ENCODE measurements around the gene SMIM22. TPM values are rescaled to one million over a fixed set of nuclear protein-coding genes. Genes with fewer than 3 reads are reported as not detected.
A peak's percentile ranks its signal among the peaks of the same experiment; 100 is the strongest.

SMIM22 gene
- total RNA-seq, 4 donors from 2014 or later = not detected

GRCh38 chr16:4840984-4841383, 45.8 kb downstream of the SMIM22 start:
- Histone ChIP-seq H3K27me3 (no peaks in the 10 kb centered on the region), H3K4me3 (no peak overlapping the region), H3K9me3 (no peaks in the 10 kb centered on the region), H3K27ac (peak overlapping the region; percentile 48 to 73 (median 56)), H3K4me1 (peaks cover 28 to 34% of the 10 kb centered on the region in 2 donors), H3K36me3 (peaks cover 0 to 92% of the 10 kb centered on the region in 2 donors)
- TF ChIP-seq POLR2A (IDR thresholded peaks at IDR 0.05) = no peak
- TF ChIP-seq, protein P1, sequence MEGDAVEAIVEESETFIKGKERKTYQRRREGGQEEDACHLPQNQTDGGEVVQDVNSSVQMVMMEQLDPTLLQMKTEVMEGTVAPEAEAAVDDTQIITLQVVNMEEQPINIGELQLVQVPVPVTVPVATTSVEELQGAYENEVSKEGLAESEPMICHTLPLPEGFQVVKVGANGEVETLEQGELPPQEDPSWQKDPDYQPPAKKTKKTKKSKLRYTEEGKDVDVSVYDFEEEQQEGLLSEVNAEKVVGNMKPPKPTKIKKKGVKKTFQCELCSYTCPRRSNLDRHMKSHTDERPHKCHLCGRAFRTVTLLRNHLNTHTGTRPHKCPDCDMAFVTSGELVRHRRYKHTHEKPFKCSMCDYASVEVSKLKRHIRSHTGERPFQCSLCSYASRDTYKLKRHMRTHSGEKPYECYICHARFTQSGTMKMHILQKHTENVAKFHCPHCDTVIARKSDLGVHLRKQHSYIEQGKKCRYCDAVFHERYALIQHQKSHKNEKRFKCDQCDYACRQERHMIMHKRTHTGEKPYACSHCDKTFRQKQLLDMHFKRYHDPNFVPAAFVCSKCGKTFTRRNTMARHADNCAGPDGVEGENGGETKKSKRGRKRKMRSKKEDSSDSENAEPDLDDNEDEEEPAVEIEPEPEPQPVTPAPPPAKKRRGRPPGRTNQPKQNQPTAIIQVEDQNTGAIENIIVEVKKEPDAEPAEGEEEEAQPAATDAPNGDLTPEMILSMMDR (IDR thresholded peaks at IDR 0.05 in 4 of 5, conservative IDR thresholded peaks at IDR 0.05 in 1 of 5) = no peak
- no peak for DNase-seq
- intact Hi-C loops (cut with DNase I; ENCODE audit: low total_unique reads) (loop anchor here (10.0 kb wide), 1 partner anchor 254 kb away; the partner anchor contains the start of gene EEF2KMT), in situ Hi-C loops (cut with MboI; ENCODE audit: low sequenced_read_pairs in 4 of 4) (loop anchor here in 1 of 4 donors (10.0 kb wide), 1 partner anchor 114 kb away; the partner anchor contains the start of gene SEC14L5)
- peak; percentile 55 to 73 for ATAC-seq

Other genes starting within 250 kb of the SMIM22 start
- under 1 TPM in 2 of 4 donors, not detected in 2; 0.15 to 0.59 TPM for gene C16orf96, start 239.0 kb upstream of the SMIM22 start, total RNA-seq
- gene UBALD1, start 180.5 kb upstream of the SMIM22 start, total RNA-seq = 10 to 100 TPM; 13.5 to 19.0 (median 15.4) TPM
- gene MGRN1, start 170.5 kb upstream of the SMIM22 start, total RNA-seq = 10 to 100 TPM; 33.8 to 62.9 (median 55.0) TPM
- 10 to 100 TPM in 1 of 4 donors, 1 to 10 TPM in 3; 7.4 to 10.2 (median 8.8) TPM for gene NUDT16L1, start 101.8 kb upstream of the SMIM22 start, total RNA-seq
- 10 to 100 TPM in 1 of 4 donors, 1 to 10 TPM in 3; 6.7 to 16.6 (median 9.0) TPM for gene ANKS3, start 61.1 kb upstream of the SMIM22 start, total RNA-seq
- gene DNAAF8, start 60.8 kb upstream of the SMIM22 start, total RNA-seq = 1 to 10 TPM in 2 of 4 donors, under 1 TPM in 2; 0.44 to 1.2 (median 0.91) TPM
- gene ZNF500, start 28.2 kb upstream of the SMIM22 start, total RNA-seq = 1 to 10 TPM; 6.3 to 7.3 (median 6.9) TPM
- not detected for gene SEPTIN12, start 7.0 kb upstream of the SMIM22 start, total RNA-seq
- 10 to 100 TPM; 11.6 to 31.1 (median 26.0) TPM for gene ROGDI, start 7.3 kb downstream of the SMIM22 start, total RNA-seq
- 10 to 100 TPM; 39.4 to 56.7 (median 53.0) TPM for gene GLYR1, start 51.9 kb downstream of the SMIM22 start, total RNA-seq
- gene UBN1, start 52.1 kb downstream of the SMIM22 start, total RNA-seq = 10 to 100 TPM; 25.3 to 33.4 (median 28.2) TPM
- 10 to 100 TPM; 12.8 to 23.1 (median 18.3) TPM for gene PPL, start 141.8 kb downstream of the SMIM22 start, total RNA-seq
- gene SEC14L5, start 163.0 kb downstream of the SMIM22 start, total RNA-seq = 1 to 10 TPM in 3 of 4 donors, under 1 TPM in 1; 0.85 to 5.8 (median 1.5) TPM
- 10 to 100 TPM; 15.1 to 27.5 (median 27.4) TPM for gene NAGPA, start 238.6 kb downstream of the SMIM22 start, total RNA-seq

Data from gastrocnemius medialis (tissue), 4 donors.